ENCODE data around the gene DOK7. TPM values are rescaled to one million over a fixed set of nuclear protein-coding genes. Genes with fewer than 3 reads are reported as not detected.

The DOK7 gene
- total RNA-seq, 1 experiment from 2014 or later: not detected

- DNase-seq (ENCODE audit: low read depth): no peak
These were observed 36.0 kb upstream of the DOK7 start for GRCh38 chr4:3427134-3427476.

DNA sequence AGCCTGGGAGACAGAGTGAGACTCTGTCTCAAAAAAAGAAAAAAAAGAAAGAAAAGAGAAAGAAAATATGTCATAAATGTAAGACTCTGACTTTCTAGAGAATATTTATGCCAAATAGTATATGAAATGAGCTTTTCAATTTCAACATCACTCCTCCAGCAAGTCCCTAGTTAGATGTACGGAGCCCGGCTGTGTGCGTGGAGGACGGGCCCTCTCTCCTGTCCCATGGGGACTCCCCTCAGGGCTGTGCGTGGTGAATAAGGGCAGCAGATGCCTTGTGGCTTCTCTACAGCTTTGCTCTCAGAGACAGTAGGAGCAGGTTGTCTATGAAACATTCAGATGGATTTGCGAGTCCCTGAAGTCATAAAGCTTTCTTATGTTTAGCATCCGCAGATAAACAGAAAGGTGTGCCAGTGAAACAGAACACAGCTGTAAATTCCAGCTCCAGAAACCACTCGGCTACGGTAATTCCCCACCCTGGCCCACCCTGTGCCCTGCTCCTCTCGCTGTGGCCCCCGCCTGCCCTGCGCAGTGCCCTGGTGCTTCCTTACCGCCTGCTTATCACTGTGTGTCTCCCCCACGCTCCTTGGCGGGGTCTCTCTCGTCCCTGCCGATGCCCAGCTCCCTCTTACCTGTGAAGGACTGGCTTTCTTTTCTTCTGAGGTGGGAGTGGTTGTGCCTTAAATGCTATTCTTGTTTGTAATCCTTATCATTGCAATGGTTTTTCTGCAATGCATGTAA lies 35.2 kb upstream of the DOK7 start:
- no peak for DNase-seq (ENCODE audit: low read depth)

GRCh38 chr4:3429651-3430050 lies 33.5 kb upstream of the DOK7 start:
- DNase-seq (ENCODE audit: low read depth): no peak

DNA sequence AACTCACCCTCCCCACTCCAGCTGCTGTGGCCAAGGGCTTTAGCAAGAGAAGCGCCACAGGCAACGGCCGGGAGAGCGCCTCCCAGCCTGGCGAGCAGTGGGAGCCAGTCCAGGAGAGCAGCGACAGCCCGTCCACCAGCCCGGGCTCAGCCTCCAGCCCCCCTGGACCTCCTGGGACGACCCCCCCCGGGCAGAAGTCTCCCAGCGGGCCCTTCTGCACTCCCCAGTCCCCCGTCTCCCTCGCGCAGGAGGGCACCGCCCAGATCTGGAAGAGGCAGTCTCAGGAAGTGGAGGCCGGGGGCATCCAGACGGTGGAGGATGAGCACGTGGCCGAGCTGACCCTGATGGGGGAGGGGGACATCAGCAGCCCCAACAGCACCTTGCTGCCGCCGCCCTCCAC lies 32.6 kb upstream of the DOK7 start:
- no peak for DNase-seq (ENCODE audit: low read depth)

DNA sequence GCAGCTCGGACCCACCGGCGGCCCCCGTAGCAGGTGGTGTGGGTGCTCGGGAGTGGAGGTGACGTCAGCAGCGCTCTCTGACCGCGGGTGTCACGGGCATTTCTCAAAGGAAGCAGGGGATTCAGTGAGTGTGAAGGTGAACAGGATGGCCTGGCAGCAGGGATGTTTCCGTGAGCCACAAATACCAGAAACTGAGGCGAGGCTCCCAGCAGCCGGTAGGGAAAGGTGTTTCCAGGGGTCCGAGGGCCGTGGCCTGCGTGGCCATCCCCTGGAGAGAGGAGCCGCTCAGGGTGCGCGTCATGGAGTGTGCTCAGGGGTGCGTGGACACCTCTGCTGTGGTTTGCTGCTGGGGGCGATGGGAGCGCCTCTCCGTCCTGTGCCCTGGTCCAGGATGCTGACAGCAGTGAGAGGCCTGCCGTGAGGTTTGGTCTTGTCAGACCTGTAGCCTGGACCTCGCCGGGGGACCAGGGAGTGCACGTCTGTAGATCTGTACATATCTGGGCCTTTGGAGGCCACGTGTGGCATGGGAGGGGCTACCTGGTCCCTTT lies 31.6 kb upstream of the DOK7 start:
- no peak for DNase-seq (ENCODE audit: low read depth)

DNA sequence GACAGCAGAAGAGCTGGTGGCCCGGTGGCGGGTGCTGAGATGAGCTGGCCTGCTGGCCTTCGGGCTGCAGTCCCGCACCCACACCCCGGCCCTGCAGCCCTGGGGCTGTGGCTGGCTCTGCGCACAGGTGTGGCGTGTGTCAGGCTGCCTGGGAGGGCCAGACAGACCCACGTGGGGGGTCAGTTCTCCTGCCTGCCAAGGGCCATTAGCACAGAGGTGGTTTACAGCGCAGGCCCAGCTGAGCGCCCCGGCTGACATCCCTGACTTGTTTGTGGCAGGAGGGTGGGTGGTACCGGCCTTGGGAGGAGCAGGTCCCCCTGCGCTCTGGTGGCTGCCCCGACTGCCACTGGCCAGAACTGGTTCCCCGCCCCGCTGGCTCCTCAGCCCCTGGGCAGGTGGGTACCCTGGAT lies 30.7 kb upstream of the DOK7 start:
- no peak for DNase-seq (ENCODE audit: low read depth)

GRCh38 chr4:3433138-3433869 lies 29.8 kb upstream of the DOK7 start:
- no peak for DNase-seq (ENCODE audit: low read depth)

GRCh38 chr4:3434881-3435685 lies 28.0 kb upstream of the DOK7 start:
- no peak for DNase-seq (ENCODE audit: low read depth)

DNA sequence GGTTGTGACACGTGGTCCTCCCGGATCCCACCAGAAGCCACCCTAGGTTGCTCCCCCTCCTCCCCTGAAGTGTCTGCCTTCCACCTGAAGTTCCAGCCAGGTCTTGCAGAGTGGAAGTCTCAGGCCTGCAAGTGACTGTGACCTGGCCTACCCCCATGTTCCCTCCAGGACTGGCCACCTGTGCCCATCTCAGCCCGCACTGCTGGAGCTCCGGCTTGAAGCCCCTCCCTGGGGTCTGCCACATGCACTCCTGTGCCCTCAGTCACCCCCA lies 27.5 kb upstream of the DOK7 start:
- DNase-seq (ENCODE audit: low read depth): no peak

GRCh38 chr4:3436048-3436797 lies 26.9 kb upstream of the DOK7 start:
- no peak for DNase-seq (ENCODE audit: low read depth)

GRCh38 chr4:3436798-3437581 lies 26.1 kb upstream of the DOK7 start:
- peak; percentile 53 for DNase-seq (ENCODE audit: low read depth)

- DNase-seq (ENCODE audit: low read depth): no peak
These were observed 25.5 kb upstream of the DOK7 start for GRCh38 chr4:3437582-3437936.

GRCh38 chr4:3437998-3438846 lies 24.9 kb upstream of the DOK7 start:
- DNase-seq (ENCODE audit: low read depth): no peak

DNA sequence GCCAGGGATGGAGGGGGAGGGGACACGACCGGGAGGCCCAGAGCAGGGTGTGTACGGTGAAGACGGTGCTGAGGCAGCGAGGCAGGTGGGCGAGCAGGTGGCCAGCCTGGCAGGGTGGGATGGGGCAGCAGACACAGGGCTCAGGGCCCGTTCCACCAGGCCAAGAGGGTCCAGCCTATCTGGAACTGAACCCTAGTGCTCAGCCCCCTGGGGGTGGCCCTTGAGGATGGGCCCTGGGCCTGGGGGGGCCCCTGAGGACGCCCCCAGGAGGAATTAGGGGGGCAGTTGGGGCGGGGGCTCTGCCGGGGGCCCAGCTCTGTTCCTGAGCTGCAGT lies 24.3 kb upstream of the DOK7 start:
- no peak for DNase-seq (ENCODE audit: low read depth)

DNA sequence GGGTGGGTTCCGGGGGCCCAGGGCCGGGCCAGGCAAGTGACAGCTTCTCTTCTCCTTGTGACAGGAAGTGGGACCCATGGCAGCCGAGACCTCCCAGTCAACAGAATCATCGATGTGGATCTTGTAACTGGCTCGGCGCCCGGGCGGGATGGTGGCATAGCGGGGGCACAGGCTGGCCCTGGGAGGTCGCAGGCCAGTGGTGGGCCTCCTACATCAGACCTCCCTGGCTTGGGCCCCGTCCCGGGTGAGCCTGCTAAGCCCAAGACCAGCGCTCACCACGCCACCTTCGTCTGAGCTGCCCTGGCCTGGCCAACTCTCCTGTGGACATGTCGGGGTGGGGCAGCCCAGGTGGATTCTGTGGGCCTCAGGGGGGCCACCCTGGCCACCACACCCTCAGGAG lies 23.7 kb upstream of the DOK7 start:
- DNase-seq (ENCODE audit: low read depth): no peak

GRCh38 chr4:3440011-3440410 lies 23.1 kb upstream of the DOK7 start:
- DNase-seq (ENCODE audit: low read depth): peak; percentile 13

GRCh38 chr4:3440979-3441500 lies 22.1 kb upstream of the DOK7 start:
- DNase-seq (ENCODE audit: low read depth): peak; percentile 35

GRCh38 chr4:3441501-3442459 lies 21.3 kb upstream of the DOK7 start, which contains the start of gene HGFAC:
TSS of gene HGFAC (plus strand) at chr4:3441968. CDS start at chr4:3442002, 34 bp downstream.
- no peak for DNase-seq (ENCODE audit: low read depth)

DNA sequence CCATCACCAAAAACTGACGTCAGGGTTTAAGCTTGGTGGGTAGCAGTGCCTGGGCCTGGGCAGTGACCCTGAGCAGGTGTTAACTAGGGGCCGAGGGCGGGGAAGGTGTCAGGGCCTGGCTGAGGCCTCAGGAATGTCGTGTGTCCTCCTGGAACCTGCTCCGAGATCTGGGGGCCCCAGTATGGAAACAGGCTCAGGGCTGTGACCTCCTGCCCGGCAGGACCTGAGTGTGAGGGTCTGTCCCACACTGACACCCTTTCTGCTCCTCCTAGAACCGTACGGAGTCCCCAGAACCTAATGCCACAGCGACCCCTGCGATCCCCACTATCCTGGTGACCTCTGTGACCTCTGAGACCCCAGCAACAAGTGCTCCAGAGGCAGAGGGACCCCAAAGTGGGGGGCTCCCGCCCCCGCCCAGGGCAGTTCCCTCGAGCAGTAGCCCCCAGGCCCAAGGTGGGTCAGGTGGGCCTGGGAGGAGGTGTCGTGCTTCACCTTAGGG lies 20.6 kb upstream of the DOK7 start:
- no peak for DNase-seq (ENCODE audit: low read depth)
